Testis (tissue), 2 donors: Measurements from ENCODE around the gene TBC1D1.

Experiments
- POLR2A ChIP-seq: fragments of 450-650 bp; IDR thresholded peaks from one replicate; pipeline ENCODE4 v1.6.1; 2017; ENCODE audit warnings: antibody characterized with exemption, mild to moderate bottlenecking, moderate library complexity
- TF ChIP-seq, protein P1 (sequence below), 3 experiments: fragments of 450-650 bp in 2 of 3; fragments of 200-600 bp in 1 of 3; sonication (generic) in 1 of 3; IDR thresholded peaks; one replicate each; pipeline ENCODE4 v1.5.1; 2016 to 2019; ENCODE audit warnings: antibody characterized with exemption in 3 of 3, mild to moderate bottlenecking in 2 of 3, moderate library complexity in 1 of 3

DNA sequence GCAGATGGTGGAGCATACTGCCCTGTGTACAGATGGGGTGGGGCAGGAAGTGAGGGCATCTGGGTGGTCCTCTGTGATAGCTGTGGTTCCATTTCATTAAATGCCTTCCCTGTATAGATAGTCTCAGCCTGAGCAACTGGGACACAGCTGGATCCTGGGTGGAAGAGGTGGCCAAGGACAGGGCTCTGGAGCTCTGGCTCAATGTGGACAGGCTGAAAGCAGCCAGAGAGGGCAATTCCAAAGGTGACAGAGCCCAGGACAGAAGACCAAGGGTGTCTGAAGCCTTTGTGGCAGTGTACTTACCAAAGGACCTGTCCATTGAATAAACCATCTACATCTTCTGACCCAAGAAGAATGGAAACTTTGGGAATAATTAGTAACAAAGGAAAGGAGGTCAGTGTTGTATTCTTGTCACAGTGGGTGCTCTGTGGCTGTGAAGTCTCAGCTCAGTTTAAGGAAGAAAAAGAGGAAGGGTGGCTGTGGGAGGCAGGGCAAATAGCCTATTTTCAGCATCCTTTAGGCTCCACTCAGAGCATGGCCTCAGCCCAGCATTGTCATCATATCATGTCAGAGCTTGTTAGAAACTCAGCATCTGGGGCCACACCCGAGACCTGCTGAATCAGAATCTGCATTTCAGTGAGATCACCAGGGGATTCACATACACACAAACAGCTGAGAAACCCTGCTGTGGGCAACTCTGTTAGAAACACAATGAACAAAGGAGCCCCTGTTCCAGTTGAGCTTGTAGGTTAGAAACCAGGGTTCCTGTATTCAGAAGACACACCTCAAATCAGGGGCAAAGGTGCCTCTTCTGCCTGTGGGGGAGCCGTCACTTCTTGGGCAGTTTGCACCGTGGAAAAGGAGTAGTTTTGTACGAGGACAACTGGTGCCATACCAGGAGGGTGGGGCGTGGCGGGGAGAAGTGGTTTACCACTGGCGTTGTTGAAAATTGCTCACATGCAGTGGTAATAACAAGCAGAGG lies 237.9 kb downstream of the TBC1D1 start:
- TF ChIP-seq, protein P1, sequence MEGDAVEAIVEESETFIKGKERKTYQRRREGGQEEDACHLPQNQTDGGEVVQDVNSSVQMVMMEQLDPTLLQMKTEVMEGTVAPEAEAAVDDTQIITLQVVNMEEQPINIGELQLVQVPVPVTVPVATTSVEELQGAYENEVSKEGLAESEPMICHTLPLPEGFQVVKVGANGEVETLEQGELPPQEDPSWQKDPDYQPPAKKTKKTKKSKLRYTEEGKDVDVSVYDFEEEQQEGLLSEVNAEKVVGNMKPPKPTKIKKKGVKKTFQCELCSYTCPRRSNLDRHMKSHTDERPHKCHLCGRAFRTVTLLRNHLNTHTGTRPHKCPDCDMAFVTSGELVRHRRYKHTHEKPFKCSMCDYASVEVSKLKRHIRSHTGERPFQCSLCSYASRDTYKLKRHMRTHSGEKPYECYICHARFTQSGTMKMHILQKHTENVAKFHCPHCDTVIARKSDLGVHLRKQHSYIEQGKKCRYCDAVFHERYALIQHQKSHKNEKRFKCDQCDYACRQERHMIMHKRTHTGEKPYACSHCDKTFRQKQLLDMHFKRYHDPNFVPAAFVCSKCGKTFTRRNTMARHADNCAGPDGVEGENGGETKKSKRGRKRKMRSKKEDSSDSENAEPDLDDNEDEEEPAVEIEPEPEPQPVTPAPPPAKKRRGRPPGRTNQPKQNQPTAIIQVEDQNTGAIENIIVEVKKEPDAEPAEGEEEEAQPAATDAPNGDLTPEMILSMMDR (IDR thresholded peaks at IDR 0.05), result no peak
- no peak for TF ChIP-seq POLR2A
